ENCODE measurements around the gene CAMK1D. TPM values are rescaled to one million over a fixed set of nuclear protein-coding genes. Genes with fewer than 3 reads are reported as not detected.

Gene CAMK1D
- total RNA-seq, 1 experiment from 2014 or later: 6.0 TPM

GRCh38 chr10:12605580-12606405 is 256.4 kb downstream of the CAMK1D start:
- H3K79me2 ChIP-seq (ENCODE audit: low read depth): no peaks in the 10 kb centered on the region
- H3K4me2 ChIP-seq: peak overlapping the region; percentile 62
- H3K27ac ChIP-seq: peak overlapping the region; percentile 51
- no peaks in the 10 kb centered on the region for H3K9me2 ChIP-seq (ENCODE audit: insufficient read depth)
- POLR2A ChIA-PET (ENCODE audit: unreplicated experiment): interaction anchor here (0.6 kb wide), 1 partner anchor 257 kb away, joined by 8 read pairs; no protein-coding TSS in a partner anchor
- no peaks in the 10 kb centered on the region for H3K9me3 ChIP-seq (ENCODE audit: insufficient read depth, low read depth)
- H3K4me1 ChIP-seq (replicated peaks; ENCODE audit: insufficient read depth): peaks cover 35% of the 10 kb centered on the region
- BruUV-seq (replicated peaks): no TSS peak
- CTCF ChIA-PET: interaction anchor here (0.6 kb wide), 1 partner anchor 46 kb away, joined by 3 read pairs; no protein-coding TSS in a partner anchor
- H4K20me1 ChIP-seq (ENCODE audit: insufficient read depth): no peaks in the 10 kb centered on the region
- TF ChIP-seq CTCF (conservative IDR thresholded peaks at IDR 0.05): no peak
- no peak for TF ChIP-seq EZH2 (IDR thresholded peaks at IDR 0.05; ENCODE audit: low read depth)
- peak; percentile 81 to 89 for DNase-seq
- no peak overlapping the region for H2AFZ ChIP-seq
- no peaks in the 10 kb centered on the region for H3K36me3 ChIP-seq (ENCODE audit: low read depth)
- intact Hi-C loops (cut with micrococcal nuclease; ENCODE audit: unreplicated experiment): no loop called here
- H3K27me3 ChIP-seq (ENCODE audit: insufficient read depth, low read depth): no peaks in the 10 kb centered on the region
- peak overlapping the region; percentile 10; the same call in 1 of the 2 replicates for H3K4me3 ChIP-seq
- H3F3A ChIP-seq (ENCODE audit: insufficient read depth, low read depth): peaks cover 19% of the 10 kb centered on the region

DNA sequence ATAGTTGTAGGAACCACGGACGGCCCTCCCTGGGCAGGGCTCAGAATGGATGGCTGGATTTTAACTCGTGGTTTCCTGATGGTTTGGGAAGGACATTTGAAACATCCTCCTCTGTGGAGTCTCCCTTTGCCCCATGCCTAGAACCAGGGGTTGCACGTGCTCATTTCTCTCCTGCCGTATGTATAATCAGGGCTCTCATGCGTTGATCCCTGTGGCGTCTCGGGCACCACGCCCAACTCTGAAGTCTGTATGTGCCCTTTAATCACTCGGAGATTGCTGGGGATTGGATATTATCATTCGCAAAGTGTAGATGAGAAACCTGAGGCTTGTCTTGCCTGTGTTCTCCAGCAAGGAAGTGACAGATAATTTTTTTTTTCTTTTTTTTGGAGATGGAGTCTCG is 257.1 kb downstream of the CAMK1D start:
- Histone ChIP-seq H3K79me2 (ENCODE audit: low read depth) (no peaks in the 10 kb centered on the region), H3K9me2 (ENCODE audit: insufficient read depth) (no peaks in the 10 kb centered on the region), H3K4me1 (replicated peaks; ENCODE audit: insufficient read depth) (peaks cover 35% of the 10 kb centered on the region), H3F3A (ENCODE audit: insufficient read depth, low read depth) (peaks cover 19% of the 10 kb centered on the region), H3K27me3 (ENCODE audit: insufficient read depth, low read depth) (no peaks in the 10 kb centered on the region), H3K36me3 (ENCODE audit: low read depth) (no peaks in the 10 kb centered on the region), H3K9me3 (ENCODE audit: insufficient read depth, low read depth) (no peaks in the 10 kb centered on the region), H3K27ac (no peak overlapping the region), H4K20me1 (ENCODE audit: insufficient read depth) (no peaks in the 10 kb centered on the region), H2AFZ (no peak overlapping the region), H3K4me3 (no peak overlapping the region), H3K4me2 (peak overlapping the region; percentile 62)
- BruUV-seq (replicated peaks): no TSS peak
- CTCF ChIA-PET: no interaction called here
- intact Hi-C loops (cut with micrococcal nuclease; ENCODE audit: unreplicated experiment): no loop called here
- no peak for DNase-seq
- POLR2A ChIA-PET (ENCODE audit: unreplicated experiment): no interaction called here
- no peak for TF ChIP-seq EZH2 (IDR thresholded peaks at IDR 0.05; ENCODE audit: low read depth)

GRCh38 chr10:12608761-12609160 is 259.4 kb downstream of the CAMK1D start:
- no peaks in the 10 kb centered on the region for H3K36me3 ChIP-seq (ENCODE audit: low read depth)
- H2AFZ ChIP-seq: no peak overlapping the region
- H3K4me1 ChIP-seq (replicated peaks; ENCODE audit: insufficient read depth): peaks cover 28% of the 10 kb centered on the region
- H3K4me3 ChIP-seq: no peak overlapping the region
- no peaks in the 10 kb centered on the region for H3K79me2 ChIP-seq (ENCODE audit: low read depth)
- no peak overlapping the region for H3K4me2 ChIP-seq
- no peak for DNase-seq
- BruUV-seq (replicated peaks): no TSS peak
- no peaks in the 10 kb centered on the region for H3K9me3 ChIP-seq (ENCODE audit: insufficient read depth, low read depth)
- peaks cover 6% of the 10 kb centered on the region; the same call in 1 of the 2 replicates for H3F3A ChIP-seq (ENCODE audit: insufficient read depth, low read depth)
- no peak for TF ChIP-seq CTCF (conservative IDR thresholded peaks at IDR 0.05)
- no peak for TF ChIP-seq EZH2 (IDR thresholded peaks at IDR 0.05; ENCODE audit: low read depth)
- H3K9me2 ChIP-seq (ENCODE audit: insufficient read depth): no peaks in the 10 kb centered on the region
- H4K20me1 ChIP-seq (ENCODE audit: insufficient read depth): no peaks in the 10 kb centered on the region
- intact Hi-C loops (cut with micrococcal nuclease; ENCODE audit: unreplicated experiment): no loop called here
- ChIA-PET CTCF (no interaction called here), POLR2A (ENCODE audit: unreplicated experiment) (no interaction called here)
- H3K27ac ChIP-seq: no peak overlapping the region
- no peaks in the 10 kb centered on the region for H3K27me3 ChIP-seq (ENCODE audit: insufficient read depth, low read depth)

Measured in PC-9 (cell line).